Measurements from ENCODE around the gene HS6ST3.

Gene HS6ST3

GRCh38 chr13:96677029-96677428 lies 587.1 kb downstream of the HS6ST3 start:
- no peak for DNase-seq

- DNase-seq: no peak
These were observed 588.9 kb downstream of the HS6ST3 start for GRCh38 chr13:96678801-96679200.

DNA sequence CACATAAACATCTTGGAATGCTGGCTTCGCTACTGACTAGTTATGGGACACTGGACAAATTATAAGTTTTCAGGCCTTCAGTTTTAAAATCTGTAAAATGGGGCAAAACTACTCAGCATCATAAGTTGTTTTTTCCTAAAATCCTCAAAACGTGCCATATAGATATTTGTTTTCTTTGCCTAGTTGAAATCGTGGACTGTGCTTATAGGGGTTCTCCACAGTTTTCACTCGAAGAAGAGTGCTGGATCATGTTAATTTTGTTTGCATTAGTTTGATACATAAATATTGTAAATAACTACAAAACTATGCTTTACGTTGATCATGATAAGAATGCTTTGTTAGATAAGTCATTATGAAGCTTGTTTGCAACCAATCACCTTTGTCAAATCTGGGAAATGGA lies 591.0 kb downstream of the HS6ST3 start:
- no peak for DNase-seq

- no peak for DNase-seq
These were observed 591.9 kb downstream of the HS6ST3 start for GRCh38 chr13:96681766-96682165.

- no peak for DNase-seq
These were observed 594.6 kb downstream of the HS6ST3 start for GRCh38 chr13:96684469-96684868.

- no peak for DNase-seq
These were observed 595.0 kb downstream of the HS6ST3 start for GRCh38 chr13:96684907-96685306.

DNA sequence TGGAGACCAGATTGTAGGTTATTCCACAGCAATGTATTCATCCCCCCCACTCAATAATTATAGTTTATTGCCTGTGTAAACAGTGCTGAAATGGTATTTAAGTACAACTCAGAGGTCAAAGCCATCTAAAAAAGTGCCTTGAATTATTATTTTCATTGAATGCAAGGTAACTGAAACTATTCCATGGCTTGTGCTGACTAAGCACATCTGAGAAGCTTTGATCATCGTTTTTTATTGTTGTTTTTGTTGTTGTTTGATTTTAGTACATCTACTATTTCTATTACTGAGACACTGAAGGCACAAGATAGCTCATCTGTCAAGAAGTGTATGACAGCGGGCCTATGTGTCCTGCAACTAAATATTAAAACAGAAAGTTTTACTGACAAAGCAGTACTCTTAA lies 596.4 kb downstream of the HS6ST3 start:
- DNase-seq: no peak

DNA sequence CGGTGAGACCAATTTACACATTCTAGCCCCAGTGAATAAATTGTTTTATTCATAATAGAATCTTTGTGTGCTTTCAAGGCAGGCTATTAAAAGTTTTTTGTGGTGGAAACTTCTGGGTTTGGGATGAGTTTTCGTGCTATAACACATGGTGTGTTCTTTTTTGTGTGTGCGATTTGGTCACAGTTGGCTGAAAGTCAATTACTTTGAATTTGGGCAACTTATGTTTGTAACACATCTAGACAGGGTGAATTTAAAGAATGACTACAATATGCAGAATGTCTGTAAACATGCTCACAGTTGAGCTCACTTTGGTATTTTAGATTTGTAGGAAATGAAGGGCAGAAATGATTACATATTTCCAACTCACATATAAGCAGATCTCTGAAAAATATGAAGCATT lies 597.3 kb downstream of the HS6ST3 start:
- DNase-seq: no peak

GRCh38 chr13:96690998-96691397 lies 601.1 kb downstream of the HS6ST3 start:
- DNase-seq: no peak

GRCh38 chr13:96696389-96696900 lies 606.5 kb downstream of the HS6ST3 start:
- DNase-seq: no peak

- DNase-seq: no peak
These were observed 610.8 kb downstream of the HS6ST3 start for GRCh38 chr13:96700657-96701056.

DNA sequence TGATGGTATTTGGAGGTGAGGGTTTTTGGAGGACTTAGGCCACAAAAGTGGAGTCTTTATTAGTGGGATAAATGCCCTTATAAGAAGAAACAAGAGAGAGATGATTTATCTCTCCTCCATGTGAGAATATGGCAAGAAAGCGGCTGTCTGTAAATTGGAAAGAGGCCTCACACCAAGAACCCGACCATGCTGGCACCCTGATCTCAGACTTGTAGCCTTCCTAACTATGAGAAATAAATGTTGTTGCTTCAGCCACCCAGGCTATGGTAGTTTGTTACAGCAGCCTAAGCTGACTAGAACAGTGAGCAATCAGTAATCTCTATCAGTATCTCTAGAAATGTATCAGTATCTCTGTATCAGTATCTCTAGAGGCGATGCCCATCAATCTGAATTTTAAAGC lies 617.2 kb downstream of the HS6ST3 start:
- DNase-seq: no peak

DNA sequence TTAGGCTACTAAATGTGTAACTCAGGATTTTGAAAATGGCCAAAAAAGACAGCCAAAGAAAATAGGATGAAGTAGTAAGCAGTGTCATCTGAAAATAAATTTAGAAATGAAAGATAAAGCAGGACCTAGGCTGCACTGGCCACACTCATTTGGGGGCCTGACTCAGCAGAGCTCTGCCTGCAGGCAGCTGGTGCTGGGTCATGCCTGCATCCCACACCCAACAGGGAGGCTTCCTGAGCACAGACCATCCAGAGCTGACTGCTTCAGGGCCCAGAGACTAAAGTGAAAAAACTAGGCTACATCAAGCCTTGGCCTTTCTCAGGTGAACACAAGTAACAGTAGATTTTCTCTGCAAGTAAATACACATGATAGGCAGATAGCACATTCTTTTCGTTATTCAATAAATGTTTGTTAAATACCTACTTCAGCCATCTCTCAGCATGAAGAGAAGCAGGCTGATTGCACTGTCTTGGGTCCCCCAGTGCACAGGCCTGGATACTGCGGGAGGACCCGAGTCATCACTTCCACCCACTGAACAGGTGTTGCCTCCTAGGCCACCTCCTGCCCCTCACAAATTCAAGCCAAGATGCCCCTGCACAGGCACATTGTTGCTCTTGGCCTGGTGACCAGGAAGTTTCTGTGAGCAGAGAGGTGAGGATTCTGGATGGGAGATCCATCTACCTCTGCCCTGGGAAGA lies 620.4 kb downstream of the HS6ST3 start:
- DNase-seq: no peak

- DNase-seq: no peak
These were observed 630.5 kb downstream of the HS6ST3 start for GRCh38 chr13:96720446-96720845.

DNA sequence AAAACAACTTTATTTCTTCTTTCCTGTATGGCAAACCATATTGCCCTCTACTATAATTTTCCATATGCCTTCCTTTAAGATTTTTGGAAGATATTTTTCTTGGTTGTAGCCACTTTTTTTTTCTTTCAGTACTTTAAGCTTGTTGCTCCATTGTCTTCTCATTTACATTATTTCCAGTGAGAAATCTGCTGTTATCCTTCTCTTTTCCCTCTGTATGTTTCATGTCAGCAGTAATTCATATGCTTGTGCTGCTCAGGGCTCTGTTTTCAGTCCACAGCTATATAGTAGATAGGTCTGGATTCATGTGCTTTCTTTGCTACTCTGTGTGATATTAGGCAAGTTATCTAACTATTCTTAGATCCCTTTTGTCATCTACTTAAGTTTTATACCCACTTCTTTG lies 636.7 kb downstream of the HS6ST3 start:
- DNase-seq: no peak

- DNase-seq: no peak
These were observed 638.6 kb downstream of the HS6ST3 start for GRCh38 chr13:96728463-96728862.

DNA sequence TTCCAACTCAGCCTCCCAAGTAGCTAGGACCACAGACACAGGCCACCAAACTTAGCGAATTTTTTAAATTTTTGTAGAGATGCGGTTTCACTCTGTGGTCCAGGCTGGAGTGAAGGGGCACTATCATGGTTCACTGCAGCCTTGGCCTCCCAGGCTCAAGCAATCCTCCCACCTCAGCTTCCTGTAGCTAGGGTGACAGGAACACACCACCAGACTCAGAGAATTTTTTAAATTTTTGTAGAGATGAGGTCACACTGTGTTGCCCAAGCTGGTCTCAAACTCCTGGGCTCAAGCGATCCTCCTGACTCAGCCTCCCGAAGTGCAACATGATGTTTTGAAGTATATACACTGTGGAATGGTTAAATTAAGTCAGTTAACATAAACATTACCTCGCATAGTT lies 640.8 kb downstream of the HS6ST3 start:
- no peak for DNase-seq

GRCh38 chr13:96734499-96734898 lies 644.6 kb downstream of the HS6ST3 start:
- no peak for DNase-seq

GRCh38 chr13:96741779-96742178 lies 651.9 kb downstream of the HS6ST3 start:
- DNase-seq: no peak

DNA sequence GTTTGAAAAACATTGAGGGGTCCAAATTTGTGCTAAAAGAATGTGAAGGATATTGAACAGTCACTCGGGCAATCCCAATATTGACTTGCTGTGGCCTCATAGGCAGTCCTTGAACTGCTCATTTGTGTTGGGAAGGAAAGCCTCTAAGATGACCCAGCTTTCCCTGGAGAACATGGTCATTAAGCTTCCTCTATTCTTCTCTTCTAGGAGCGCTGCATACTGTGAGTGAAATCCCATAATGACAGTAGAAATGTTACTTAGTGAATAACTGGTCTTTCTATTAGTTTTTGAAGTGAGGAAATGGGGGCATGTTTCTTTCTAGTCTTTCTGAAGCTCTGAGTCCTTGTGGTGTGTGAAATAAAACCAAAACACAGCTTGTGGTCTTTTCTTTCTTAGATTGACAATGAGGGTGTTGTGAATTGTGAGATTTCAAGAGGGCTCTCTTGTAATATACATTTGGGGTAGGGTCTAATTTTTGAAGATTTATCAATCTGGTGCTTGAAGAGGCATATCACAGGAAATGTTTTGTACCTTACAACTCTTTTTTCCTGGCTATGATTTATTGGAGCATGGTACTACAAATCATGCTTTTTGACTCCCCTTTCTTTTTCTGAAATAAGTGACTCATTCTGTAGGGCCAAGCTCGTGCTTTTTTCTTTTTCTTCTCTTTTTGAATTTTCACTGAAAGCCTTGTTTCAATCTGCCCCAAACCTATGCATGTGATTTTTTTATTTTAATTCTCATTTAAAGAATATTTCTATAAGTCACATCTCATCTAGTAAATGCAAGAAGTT lies 653.6 kb downstream of the HS6ST3 start:
- no peak for DNase-seq

DNA sequence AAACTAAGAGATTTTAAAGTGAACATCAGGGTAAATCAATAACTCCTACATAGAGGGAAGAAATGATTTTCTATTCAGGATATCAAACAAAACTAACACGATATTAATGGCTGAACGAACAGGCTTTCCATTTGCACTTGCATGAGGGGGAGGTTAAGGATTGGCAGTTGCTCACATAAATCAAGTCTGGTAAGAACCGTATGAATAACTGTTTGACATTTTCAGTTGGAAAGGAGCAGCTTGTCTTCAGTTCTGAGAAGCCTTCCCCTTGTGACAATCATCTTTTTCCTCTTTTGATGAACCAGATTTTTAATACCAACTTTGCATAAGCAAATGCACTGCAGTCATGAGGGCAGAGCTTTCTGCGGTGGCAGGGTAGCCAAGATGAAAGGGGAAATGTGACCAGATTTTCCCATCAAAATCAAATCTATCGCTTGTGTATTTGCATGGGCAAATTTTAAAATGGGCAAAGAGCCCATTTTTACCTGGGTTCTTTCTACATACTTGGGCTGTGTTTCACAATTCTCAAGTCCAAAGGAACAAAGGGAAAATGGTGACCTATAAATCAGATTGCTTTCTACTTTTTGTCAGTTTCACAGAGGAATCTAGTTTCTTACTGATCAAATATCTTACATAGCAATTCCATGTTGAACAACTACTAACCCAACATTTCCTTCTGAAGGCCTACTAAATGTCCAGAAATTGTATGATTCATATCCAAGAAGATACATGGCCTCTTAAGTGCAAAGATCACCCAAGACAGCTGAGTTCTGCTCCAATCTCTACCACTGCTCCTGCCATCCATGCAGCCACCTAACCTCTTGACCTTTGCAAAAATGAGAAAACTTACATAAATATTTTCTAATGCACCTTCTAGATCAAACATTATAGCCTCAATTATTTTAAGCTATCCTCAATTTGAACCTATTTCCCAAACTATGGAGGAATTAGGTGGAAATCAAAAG lies 654.7 kb downstream of the HS6ST3 start:
- no peak for DNase-seq

GRCh38 chr13:96746886-96747285 lies 657.0 kb downstream of the HS6ST3 start:
- no peak for DNase-seq

DNA sequence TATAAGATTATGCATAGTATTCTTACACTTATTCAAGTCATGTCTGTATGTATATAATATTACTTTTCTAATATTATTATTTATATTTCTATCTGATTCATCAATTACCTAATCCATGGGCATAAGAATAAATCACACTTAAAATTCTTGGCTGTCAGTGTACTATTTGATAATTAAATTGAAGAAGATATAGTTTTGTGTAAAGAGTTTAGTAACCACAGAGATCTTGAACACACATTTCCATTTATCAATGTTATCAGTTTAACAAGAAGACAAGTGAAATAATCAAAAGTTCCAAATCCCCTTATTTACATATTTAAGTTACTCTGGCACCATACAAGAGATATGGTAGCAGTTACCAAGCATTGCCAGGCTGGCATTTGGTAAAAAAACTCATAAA lies 659.9 kb downstream of the HS6ST3 start:
- no peak for DNase-seq

Measured in NCI-H1436 (cell line).